Suprapubic skin (tissue), 4 donors: Measurements from ENCODE around the gene SYT4.

Experiments
- POLR2A ChIP-seq, 2 donors: fragments of 450-650 bp; IDR thresholded peaks; one replicate each; pipeline ENCODE4 v1.6.1; 2017; ENCODE audit warnings: antibody characterized with exemption in 2 of 2, mild to moderate bottlenecking in 2 of 2, moderate library complexity in 2 of 2
- POLR2AphosphoS5 ChIP-seq, 3 donors: sonication (generic); formaldehyde crosslinking; IDR thresholded peaks; one replicate each; pipeline ENCODE4 v1.6.1; 2017; ENCODE audit warnings: antibody characterized with exemption in 3 of 3
- TF ChIP-seq, protein P1 (sequence below), 2 donors: fragments of 200-600 bp in 1 of 2; fragments of 450-650 bp in 1 of 2; sonication (generic) in 1 of 2; IDR thresholded peaks; one replicate each; pipeline ENCODE4 v1.5.1; 2016 to 2019; ENCODE audit warnings: antibody characterized with exemption in 2 of 2, mild to moderate bottlenecking in 1 of 2, moderate library complexity in 1 of 2

DNA sequence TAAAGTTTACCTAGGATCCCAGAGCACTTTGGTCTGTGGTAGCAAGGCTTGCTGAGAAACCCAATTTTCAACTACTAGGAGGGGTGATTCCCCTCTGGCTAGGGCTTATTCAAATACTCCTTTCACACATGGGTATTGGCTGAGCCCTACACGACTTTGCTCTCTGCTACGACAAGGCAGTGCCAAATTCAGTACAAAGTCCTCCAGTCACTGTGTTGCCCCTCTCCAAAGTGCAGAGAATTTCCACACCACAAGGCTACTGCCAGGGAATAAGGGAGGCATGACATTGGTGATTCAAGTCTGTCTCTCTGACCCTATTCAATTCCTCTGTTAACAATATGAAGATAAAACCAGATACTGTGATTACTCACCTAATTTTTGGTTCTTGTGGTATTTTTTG, 38.9 kb downstream of the SYT4 start:
- TF ChIP-seq, protein P1, sequence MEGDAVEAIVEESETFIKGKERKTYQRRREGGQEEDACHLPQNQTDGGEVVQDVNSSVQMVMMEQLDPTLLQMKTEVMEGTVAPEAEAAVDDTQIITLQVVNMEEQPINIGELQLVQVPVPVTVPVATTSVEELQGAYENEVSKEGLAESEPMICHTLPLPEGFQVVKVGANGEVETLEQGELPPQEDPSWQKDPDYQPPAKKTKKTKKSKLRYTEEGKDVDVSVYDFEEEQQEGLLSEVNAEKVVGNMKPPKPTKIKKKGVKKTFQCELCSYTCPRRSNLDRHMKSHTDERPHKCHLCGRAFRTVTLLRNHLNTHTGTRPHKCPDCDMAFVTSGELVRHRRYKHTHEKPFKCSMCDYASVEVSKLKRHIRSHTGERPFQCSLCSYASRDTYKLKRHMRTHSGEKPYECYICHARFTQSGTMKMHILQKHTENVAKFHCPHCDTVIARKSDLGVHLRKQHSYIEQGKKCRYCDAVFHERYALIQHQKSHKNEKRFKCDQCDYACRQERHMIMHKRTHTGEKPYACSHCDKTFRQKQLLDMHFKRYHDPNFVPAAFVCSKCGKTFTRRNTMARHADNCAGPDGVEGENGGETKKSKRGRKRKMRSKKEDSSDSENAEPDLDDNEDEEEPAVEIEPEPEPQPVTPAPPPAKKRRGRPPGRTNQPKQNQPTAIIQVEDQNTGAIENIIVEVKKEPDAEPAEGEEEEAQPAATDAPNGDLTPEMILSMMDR (IDR thresholded peaks at IDR 0.05), result no peak
- TF ChIP-seq POLR2A (IDR thresholded peaks at IDR 0.05) (no peak), POLR2AphosphoS5 (IDR thresholded peaks at IDR 0.05) (no peak)
